Smooth muscle cell (in vitro differentiated cells): ENCODE data around the gene NDOR1. TPM values are rescaled to one million over a fixed set of nuclear protein-coding genes. Genes with fewer than 3 reads are reported as not detected.

ENCODE experiments used
- DNase-seq: peaks from one replicate; lab custom pipeline; 2025; ENCODE audit not compliant: unreplicated experiment; lab: John Stamatoyannopoulos, UW
- H2AFZ ChIP-seq: fragments of 200-600 bp; sonication (generic); 2 replicates; pipeline ENCODE4 v1.6.0; 2016; ENCODE audit warnings: antibody characterized with exemption, low read depth, mild to moderate bottlenecking
- H3F3A ChIP-seq: fragments of 200-600 bp; sonication (generic); 2 replicates; pipeline ENCODE4 v1.6.0; 2017; ENCODE audit warnings: antibody characterized with exemption, low read depth
- H3K27ac ChIP-seq: fragments of 200-600 bp; sonication (generic); 2 replicates; pipeline ENCODE4 v1.5.1; 2016; ENCODE audit warnings: low read depth, mild to moderate bottlenecking
- H3K27me3 ChIP-seq: fragments of 200-600 bp; sonication (generic); 2 replicates; pipeline ENCODE4 v1.6.1; 2016; ENCODE audit warnings: low read depth, mild to moderate bottlenecking
- H3K36me3 ChIP-seq: fragments of 200-600 bp; sonication (generic); 2 replicates; pipeline ENCODE4 v1.5.1; 2016; ENCODE audit warnings: low read depth
- H3K4me1 ChIP-seq: fragments of 200-600 bp; sonication (generic); 2 replicates; pipeline ENCODE4 v1.5.1; 2016; ENCODE audit warnings: low read depth
- H3K4me2 ChIP-seq: fragments of 200-600 bp; sonication (generic); 2 replicates; pipeline ENCODE4 v1.6.0; 2016; ENCODE audit warnings: mild to moderate bottlenecking
- H3K4me3 ChIP-seq: fragments of 200-600 bp; sonication (generic); 2 replicates; pipeline ENCODE4 v1.5.1; 2016; ENCODE audit warnings: mild to moderate bottlenecking
- H3K79me2 ChIP-seq: fragments of 200-600 bp; sonication (generic); 2 replicates; pipeline ENCODE4 v1.6.0; 2016; ENCODE audit warnings: low read depth, mild to moderate bottlenecking
- H3K9ac ChIP-seq: fragments of 200-600 bp; sonication (generic); 2 replicates; pipeline ENCODE4 v1.6.0; 2016; ENCODE audit warnings: low read depth
- H3K9me3 ChIP-seq: fragments of 200-600 bp; sonication (generic); replicated peaks from 2 replicates; pipeline ENCODE4 v1.5.1; 2016; ENCODE audit warnings: low read depth
- H4K20me1 ChIP-seq: fragments of 200-600 bp; sonication (generic); 2 replicates; pipeline ENCODE4 v1.6.0; 2016; ENCODE audit warnings: low read depth
- WGBS: methylation state at CpG from one replicate; pipeline ENCODE4 v1.1.7; 2016; ENCODE audit warnings: low lambda C conversion rate; 5-methylcytosine and 5-hydroxymethylcytosine counted together
- polyA plus RNA-seq: library from polyadenylated mRNA; unstranded; fragments of >200 nt; fragmentation: Nextera tagmentation; extraction: Ambion mirVana; gene quantifications from 2 replicates; pipeline ENCODE4 v1.2.1, GENCODE V29; 2016
- total RNA-seq: library from RNA; depleted of rRNA; stranded (reverse); fragments of >200 nt; gene quantifications from 2 replicates; pipeline ENCODE4 v1.2.3, GENCODE V29; 2014
- TF ChIP-seq, protein P1 (sequence below): fragments of 200-600 bp; sonication (generic); IDR thresholded peaks from 2 replicates; pipeline ENCODE4 v1.5.1; 2017; ENCODE audit warnings: borderline replicate concordance, mild to moderate bottlenecking, antibody characterized with exemption; ENCODE audit not compliant: insufficient read depth, poor library complexity, severe bottlenecking

Gene NDOR1
- total and polyA plus RNA-seq, 2 experiments from 2014 or later, result 6.5 to 7.7 TPM

DNA sequence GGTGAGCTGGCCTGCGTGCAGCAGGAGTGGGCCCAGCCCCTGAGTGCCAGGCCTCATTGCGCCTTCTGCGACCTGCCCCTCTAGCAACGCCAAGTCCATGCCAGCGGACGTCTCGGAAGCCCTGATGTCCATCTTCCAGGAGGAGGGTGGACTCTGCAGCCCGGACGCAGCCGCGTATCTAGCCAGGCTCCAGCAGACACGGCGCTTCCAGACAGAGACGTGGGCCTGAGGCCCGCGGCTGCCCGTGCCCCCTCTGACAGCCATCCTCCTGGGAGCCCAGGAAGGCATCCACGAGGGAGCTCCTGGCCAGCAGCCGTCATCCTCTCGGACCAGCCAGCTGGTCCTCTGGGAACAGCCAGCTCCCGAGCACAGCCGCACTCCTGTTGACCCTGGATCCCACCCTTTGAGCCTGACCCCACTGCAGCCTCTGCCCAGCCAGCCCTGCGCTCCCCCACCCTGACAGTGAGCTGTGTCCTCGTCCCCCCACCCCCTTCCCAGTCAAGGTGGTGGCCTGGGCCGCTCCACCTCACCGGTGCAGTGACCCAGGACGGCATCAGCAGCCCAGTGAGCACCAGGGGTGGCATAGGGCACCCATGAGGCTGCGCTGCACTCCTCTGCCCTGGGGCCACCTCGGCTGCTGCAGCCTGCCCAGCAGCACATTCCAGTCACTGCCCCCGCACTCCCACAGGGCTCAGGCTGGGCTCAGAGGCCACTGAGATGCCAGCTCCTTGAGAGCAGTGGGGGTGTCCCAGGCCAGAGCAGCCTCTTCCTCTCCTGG, 10.9 kb downstream of the NDOR1 start:
- DNase-seq, result no peak
- no peak overlapping the region for H3K27ac ChIP-seq
- no peaks in the 10 kb centered on the region for H4K20me1 ChIP-seq
- H3K4me3 ChIP-seq, result no peak overlapping the region
- H3K4me2 ChIP-seq, result peak overlapping the region; percentile 70
- H2AFZ ChIP-seq, result no peak overlapping the region
- no peaks in the 10 kb centered on the region for H3K27me3 ChIP-seq
- H3K9ac ChIP-seq, result no peak overlapping the region
- H3F3A ChIP-seq, result no peaks in the 10 kb centered on the region
- TF ChIP-seq, protein P1, sequence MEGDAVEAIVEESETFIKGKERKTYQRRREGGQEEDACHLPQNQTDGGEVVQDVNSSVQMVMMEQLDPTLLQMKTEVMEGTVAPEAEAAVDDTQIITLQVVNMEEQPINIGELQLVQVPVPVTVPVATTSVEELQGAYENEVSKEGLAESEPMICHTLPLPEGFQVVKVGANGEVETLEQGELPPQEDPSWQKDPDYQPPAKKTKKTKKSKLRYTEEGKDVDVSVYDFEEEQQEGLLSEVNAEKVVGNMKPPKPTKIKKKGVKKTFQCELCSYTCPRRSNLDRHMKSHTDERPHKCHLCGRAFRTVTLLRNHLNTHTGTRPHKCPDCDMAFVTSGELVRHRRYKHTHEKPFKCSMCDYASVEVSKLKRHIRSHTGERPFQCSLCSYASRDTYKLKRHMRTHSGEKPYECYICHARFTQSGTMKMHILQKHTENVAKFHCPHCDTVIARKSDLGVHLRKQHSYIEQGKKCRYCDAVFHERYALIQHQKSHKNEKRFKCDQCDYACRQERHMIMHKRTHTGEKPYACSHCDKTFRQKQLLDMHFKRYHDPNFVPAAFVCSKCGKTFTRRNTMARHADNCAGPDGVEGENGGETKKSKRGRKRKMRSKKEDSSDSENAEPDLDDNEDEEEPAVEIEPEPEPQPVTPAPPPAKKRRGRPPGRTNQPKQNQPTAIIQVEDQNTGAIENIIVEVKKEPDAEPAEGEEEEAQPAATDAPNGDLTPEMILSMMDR, result no peak
- no peaks in the 10 kb centered on the region for H3K36me3 ChIP-seq
- WGBS, result 93% methylated on average over 25 of the region's 30 CpGs
- H3K4me1 ChIP-seq, result no peaks in the 10 kb centered on the region
- no peaks in the 10 kb centered on the region for H3K9me3 ChIP-seq
- H3K79me2 ChIP-seq, result no peaks in the 10 kb centered on the region

DNA sequence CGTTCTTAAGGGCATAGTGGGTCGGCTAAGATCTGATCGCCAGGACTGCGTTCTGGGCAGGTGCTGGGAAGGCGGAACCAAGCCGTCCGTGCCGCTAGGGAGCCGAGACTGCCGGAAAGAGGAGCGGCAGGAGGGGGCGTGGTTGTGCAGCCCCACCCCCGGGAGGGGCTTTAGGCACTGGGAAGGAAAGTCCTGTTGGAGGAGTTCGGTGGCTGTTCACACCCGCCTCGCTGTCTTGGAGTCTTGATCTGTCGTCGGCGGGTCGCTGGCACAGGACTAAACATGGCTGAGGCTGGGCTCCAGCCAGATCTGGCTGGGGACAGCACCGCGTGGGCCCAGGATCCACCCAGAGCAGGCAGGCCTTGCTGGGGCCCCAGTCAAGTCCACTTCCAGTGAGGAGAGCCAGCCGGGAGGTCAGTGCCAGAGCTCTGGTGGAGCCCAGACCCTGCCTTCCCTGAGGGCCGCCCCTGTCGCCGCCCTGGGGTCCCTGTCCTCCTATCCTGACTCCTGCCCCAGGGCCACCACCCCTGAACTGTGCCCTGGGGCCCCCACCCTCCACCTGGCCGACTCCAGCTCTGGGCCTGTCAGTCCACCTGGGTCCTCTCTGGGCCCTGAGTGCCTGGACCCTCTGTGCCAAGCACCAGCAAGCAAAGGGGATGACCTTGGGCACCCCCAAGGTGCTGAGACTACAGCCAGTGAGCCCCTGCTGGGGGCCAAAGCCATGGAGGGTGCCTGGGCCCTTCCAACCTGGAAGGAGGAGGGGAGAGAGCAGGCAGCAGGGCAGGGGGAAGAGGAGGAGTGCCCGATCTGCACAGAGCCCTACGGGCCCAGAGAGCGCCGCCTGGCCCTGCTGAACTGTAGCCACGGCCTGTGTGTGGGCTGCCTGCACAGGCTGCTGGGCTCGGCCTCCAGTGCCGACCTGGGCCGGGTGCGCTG, 12.0 kb downstream of the NDOR1 start:
- peak overlapping the region; percentile 70 for H3K4me2 ChIP-seq
- no peaks in the 10 kb centered on the region for H3K36me3 ChIP-seq
- peak overlapping the region; percentile 19 for H3K27ac ChIP-seq
- H3F3A ChIP-seq, result no peaks in the 10 kb centered on the region
- H3K79me2 ChIP-seq, result no peaks in the 10 kb centered on the region
- H3K9ac ChIP-seq, result no peak overlapping the region
- 52% methylated on average over 33 of the region's 36 CpGs for WGBS
- DNase-seq, result peak; percentile 21
- no peaks in the 10 kb centered on the region for H3K9me3 ChIP-seq
- no peak overlapping the region for H2AFZ ChIP-seq
- H4K20me1 ChIP-seq, result no peaks in the 10 kb centered on the region
- H3K4me1 ChIP-seq, result peaks cover 3% of the 10 kb centered on the region
- peak overlapping the region; percentile 28 for H3K4me3 ChIP-seq
- H3K27me3 ChIP-seq, result no peaks in the 10 kb centered on the region
- TF ChIP-seq, protein P1, result no peak

GRCh38 chr9:137218212-137218753, 12.8 kb downstream of the NDOR1 start:
- H2AFZ ChIP-seq, result no peak overlapping the region
- peak overlapping the region; percentile 2 for H3K27ac ChIP-seq
- TF ChIP-seq, protein P1, result no peak

More at GRCh38 chr9:137218212-137218753, 12.8 kb downstream of the NDOR1 start:
- Histone ChIP-seq H3K9me3 (no peaks in the 10 kb centered on the region), H3K79me2 (no peaks in the 10 kb centered on the region), H3K36me3 (no peaks in the 10 kb centered on the region), H3K4me1 (peaks cover 8% of the 10 kb centered on the region), H3F3A (no peaks in the 10 kb centered on the region), H3K4me2 (peak overlapping the region; percentile 33), H3K27me3 (no peaks in the 10 kb centered on the region), H3K9ac (no peak overlapping the region), H3K4me3 (no peak overlapping the region), H4K20me1 (no peaks in the 10 kb centered on the region)
- no peak for DNase-seq
- 94% methylated on average over 29 of the region's 30 CpGs for WGBS
